Endothelial cell (in vitro differentiated cells): ENCODE data around the gene BABAM2. TPM values are rescaled to one million over a fixed set of nuclear protein-coding genes. Genes with fewer than 3 reads are reported as not detected.

Source experiments
- DNase-seq: peaks from one replicate; pipeline ENCODE4 v3.0.0; 2021; ENCODE audit warnings: low spot score
- H3K27ac Mint-ChIP-seq: one replicate; pipeline ENCODE4 v1.8.0; 2021; ENCODE audit warnings: mixed read lengths, inconsistent platforms; ENCODE audit not compliant: unreplicated experiment
- H3K27me3 Mint-ChIP-seq: one replicate; pipeline ENCODE4 v1.8.0; 2021; ENCODE audit warnings: mild to moderate bottlenecking, moderate library complexity, mixed read lengths, inconsistent platforms; ENCODE audit not compliant: unreplicated experiment
- H3K36me3 Mint-ChIP-seq: one replicate; pipeline ENCODE4 v1.8.0; 2021; ENCODE audit warnings: mild to moderate bottlenecking, low read depth, mixed read lengths, inconsistent platforms; ENCODE audit not compliant: unreplicated experiment
- H3K4me1 Mint-ChIP-seq: one replicate; pipeline ENCODE4 v1.8.0; 2021; ENCODE audit warnings: mild to moderate bottlenecking, mixed read lengths, inconsistent platforms; ENCODE audit not compliant: unreplicated experiment
- H3K4me3 Mint-ChIP-seq: one replicate; pipeline ENCODE4 v1.8.0; 2021; ENCODE audit warnings: mild to moderate bottlenecking, mixed read lengths, inconsistent platforms; ENCODE audit not compliant: unreplicated experiment
- H3K9me3 Mint-ChIP-seq: one replicate; pipeline ENCODE4 v1.8.0; 2021; ENCODE audit warnings: mixed read lengths, inconsistent platforms; ENCODE audit not compliant: unreplicated experiment
- CTCF ChIP-seq: fragments of 200-600 bp; sonication (generic); IDR thresholded peaks from one replicate; pipeline ENCODE4 v1.5.0; 2021; ENCODE audit warnings: antibody characterized with exemption; ENCODE audit not compliant: unreplicated experiment
- total RNA-seq: library from RNA; stranded (reverse); fragmentation: NEBNext Ultra II Directional; extraction: Animal tissue kit (Norgen Biotek cat#: 25700); gene quantifications from one replicate; pipeline ENCODE4 v1.2.1, GENCODE V29; 2021; ENCODE audit not compliant: unreplicated experiment

Gene BABAM2
- total RNA-seq, 1 donor from 2014 or later: 40.2 TPM

DNA sequence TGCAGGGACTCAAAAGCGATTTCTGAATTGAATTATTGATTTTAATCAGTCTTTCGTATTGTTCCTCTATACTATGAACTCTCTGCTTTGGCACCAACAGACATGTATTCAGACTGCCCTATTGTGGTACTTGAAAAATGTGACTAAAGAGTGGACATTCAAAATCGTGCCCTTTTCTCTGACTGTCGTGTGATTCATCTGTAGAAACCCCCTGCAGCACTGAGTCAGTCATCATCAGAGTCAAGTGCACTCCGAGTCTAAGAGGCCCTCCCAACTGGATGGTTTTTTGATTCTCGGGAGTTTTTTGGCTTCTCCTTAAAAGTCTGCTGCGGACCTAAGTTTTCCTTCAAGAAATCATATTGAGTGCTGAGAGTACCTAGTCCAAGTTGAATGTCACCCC lies 405.7 kb downstream of the BABAM2 start:
- TF ChIP-seq CTCF: no peak
- Mint-ChIP-seq H3K27ac (no peak overlapping the region), H3K9me3 (no peaks in the 10 kb centered on the region), H3K4me3 (no peak overlapping the region), H3K36me3 (peaks cover 5% of the 10 kb centered on the region), H3K4me1 (peaks cover 14% of the 10 kb centered on the region), H3K27me3 (no peaks in the 10 kb centered on the region)
- no peak for DNase-seq

- no peaks in the 10 kb centered on the region for H3K27me3 Mint-ChIP-seq
- peaks cover 10% of the 10 kb centered on the region for H3K36me3 Mint-ChIP-seq
- H3K27ac Mint-ChIP-seq: no peak overlapping the region
- H3K4me3 Mint-ChIP-seq: no peak overlapping the region
- no peak for TF ChIP-seq CTCF
- peaks cover 18% of the 10 kb centered on the region for H3K4me1 Mint-ChIP-seq
- no peaks in the 10 kb centered on the region for H3K9me3 Mint-ChIP-seq
- DNase-seq: no peak
Measured at GRCh38 chr2:28296904-28297303, 406.4 kb downstream of the BABAM2 start.

DNA sequence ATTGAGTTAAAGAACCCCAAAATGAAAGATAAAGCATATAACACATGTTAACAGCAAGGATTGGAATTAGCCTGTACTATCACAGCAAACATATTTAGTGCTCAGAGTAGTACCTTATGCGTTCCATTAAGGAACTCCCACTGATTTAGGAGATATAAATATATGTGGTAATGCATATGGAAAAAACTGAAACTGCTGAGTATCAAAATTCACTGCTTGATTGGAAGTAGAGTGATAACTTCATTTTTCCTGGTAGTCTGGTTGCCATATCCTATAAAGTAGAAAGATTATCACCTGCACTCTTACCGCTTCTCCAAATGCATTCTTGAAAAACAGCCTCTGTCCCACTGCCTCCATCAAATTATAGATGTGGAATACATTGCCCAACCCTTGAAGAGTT lies 407.0 kb downstream of the BABAM2 start:
- no peaks in the 10 kb centered on the region for H3K27me3 Mint-ChIP-seq
- no peak for DNase-seq
- H3K27ac Mint-ChIP-seq: no peak overlapping the region
- H3K9me3 Mint-ChIP-seq: no peaks in the 10 kb centered on the region
- no peak overlapping the region for H3K4me3 Mint-ChIP-seq
- peaks cover 10% of the 10 kb centered on the region for H3K36me3 Mint-ChIP-seq
- no peak for TF ChIP-seq CTCF
- H3K4me1 Mint-ChIP-seq: peaks cover 18% of the 10 kb centered on the region

DNA sequence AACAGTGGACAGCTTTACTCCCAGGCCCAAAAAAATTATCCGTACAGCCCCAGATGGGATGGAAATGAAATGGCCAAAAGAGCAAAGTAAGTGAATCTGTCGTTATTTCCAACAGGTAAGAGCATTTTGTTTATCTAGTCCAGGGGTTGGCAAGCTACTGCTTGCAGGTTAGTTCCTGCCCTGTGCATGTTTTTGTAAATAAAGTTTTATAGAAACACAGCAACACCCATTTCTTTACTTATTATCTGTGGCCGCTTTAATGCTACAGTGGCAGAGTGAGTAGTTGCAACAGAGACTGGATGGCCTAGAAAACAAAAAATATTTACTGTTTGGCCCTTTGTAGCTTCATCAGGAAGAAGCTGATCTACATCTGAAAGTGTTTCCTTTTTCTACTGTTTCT lies 407.9 kb downstream of the BABAM2 start:
- Mint-ChIP-seq H3K9me3 (no peaks in the 10 kb centered on the region), H3K27me3 (no peaks in the 10 kb centered on the region), H3K36me3 (peaks cover 10% of the 10 kb centered on the region), H3K4me3 (no peak overlapping the region), H3K27ac (no peak overlapping the region), H3K4me1 (peaks cover 18% of the 10 kb centered on the region)
- TF ChIP-seq CTCF: no peak
- no peak for DNase-seq

DNA sequence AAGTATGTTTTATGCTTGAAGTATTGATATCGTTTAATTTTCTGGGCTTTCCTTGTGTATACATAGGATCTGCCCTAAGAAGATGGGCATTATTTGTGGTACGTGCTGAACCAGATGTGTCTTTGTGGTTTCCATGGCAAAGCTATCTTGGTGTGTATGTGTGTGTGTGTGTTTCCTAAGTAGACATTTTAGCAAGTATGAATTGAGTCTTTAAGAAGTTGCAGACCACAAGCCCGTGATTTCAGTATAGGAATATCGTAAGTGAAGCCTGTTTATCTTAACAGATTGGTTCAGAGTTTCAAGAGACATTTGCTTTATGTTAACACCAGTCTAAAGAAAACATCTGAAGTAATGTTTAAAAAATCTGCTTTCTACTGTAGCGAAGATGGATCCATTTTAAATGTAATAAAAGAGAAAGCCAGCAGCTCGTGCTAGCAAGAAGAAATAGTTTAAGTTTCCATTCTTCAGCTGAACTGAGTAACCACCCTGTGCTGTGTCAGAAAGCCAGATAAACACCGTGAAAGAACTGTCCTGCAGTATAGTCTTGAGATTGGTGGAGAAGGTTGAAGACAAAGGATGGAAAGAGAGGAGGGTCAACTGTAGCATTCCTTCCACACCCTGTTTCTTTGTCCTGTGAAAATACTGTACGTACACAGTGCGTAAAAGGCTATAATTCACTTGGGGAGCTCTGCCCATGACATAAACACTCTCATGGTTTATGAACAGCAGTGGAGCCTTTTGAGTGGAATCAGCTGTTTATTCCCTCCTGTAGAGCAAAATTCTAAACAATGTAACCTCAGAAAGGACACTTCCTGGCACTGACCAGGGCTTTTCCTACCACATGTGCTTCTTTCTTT lies 410.2 kb downstream of the BABAM2 start:
- Mint-ChIP-seq H3K9me3 (no peaks in the 10 kb centered on the region), H3K27ac (no peak overlapping the region), H3K36me3 (peaks cover 13% of the 10 kb centered on the region), H3K4me1 (peaks cover 18% of the 10 kb centered on the region), H3K4me3 (no peak overlapping the region), H3K27me3 (no peaks in the 10 kb centered on the region)
- DNase-seq: no peak
- TF ChIP-seq CTCF: no peak
